Measurements from ENCODE around the gene ISOC1. TPM values are rescaled to one million over a fixed set of nuclear protein-coding genes. Genes with fewer than 3 reads are reported as not detected.

The ISOC1 gene
- total RNA-seq (2014; rRNA removed; shearing (Covaris generic)), result 14.4 and 16.1 TPM in 2 replicates

DNA sequence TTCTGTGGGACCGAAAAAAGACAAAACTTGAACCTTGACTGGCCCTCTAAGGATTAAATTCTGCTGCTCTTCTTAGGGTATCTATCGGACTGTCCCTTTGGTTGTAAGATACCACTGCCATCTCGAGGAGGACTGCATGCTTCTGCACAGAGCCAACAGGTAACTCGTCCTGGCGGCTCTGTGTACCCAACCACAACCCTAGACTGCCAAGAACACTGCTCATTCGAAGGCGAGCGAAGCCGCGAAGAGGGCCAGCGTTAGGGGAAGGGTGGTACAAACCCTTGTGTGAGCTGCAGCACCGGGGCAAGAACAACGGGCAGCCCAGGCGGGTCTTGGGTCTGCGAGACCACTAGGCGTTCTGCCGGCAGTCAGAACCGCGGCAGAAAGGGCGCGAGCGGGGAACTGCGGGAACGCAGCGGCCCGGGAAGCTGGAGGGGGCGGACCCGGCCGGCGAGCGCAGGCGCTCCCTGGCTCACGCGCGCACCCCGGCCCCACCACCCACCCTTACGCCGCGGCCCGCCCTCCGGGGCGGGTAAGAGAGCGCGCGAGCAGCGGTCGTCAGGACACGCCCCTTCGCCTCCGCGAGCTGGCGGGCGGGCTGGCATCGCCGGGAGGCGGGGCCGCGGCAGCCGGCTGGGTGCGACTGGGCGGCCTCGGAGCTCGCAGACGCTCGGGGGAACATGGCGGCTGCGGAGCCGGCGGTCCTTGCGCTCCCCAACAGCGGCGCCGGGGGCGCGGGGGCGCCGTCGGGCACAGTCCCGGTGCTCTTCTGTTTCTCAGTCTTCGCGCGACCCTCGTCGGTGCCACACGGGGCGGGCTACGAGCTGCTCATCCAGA is at the start of gene ISOC1:
Gene ISOC1 (plus strand): TSS at position 663 of the 837 bp plus-strand sequence. CDS start 18 bp downstream, at position 681.

Small RNA genes lying within 50 kb of the gene (small RNA-seq; reads per million reads assigned to genes)
- not detected for gene MIR4633

Other genes starting within 250 kb of the ISOC1 start
- gene SLC27A6, start 129.3 kb upstream of the ISOC1 start, total RNA-seq (2014; rRNA removed; shearing (Covaris generic)), result 0.16 and 0.26 TPM in 2 replicates